ENCODE measurements around the gene PPP1R12B.
"Not testable (repeated sequence)": the region's sequence is repeated elsewhere in the genome, so short reads cannot be mapped to it uniquely, and the experiment has no call there.

The PPP1R12B gene

DNA sequence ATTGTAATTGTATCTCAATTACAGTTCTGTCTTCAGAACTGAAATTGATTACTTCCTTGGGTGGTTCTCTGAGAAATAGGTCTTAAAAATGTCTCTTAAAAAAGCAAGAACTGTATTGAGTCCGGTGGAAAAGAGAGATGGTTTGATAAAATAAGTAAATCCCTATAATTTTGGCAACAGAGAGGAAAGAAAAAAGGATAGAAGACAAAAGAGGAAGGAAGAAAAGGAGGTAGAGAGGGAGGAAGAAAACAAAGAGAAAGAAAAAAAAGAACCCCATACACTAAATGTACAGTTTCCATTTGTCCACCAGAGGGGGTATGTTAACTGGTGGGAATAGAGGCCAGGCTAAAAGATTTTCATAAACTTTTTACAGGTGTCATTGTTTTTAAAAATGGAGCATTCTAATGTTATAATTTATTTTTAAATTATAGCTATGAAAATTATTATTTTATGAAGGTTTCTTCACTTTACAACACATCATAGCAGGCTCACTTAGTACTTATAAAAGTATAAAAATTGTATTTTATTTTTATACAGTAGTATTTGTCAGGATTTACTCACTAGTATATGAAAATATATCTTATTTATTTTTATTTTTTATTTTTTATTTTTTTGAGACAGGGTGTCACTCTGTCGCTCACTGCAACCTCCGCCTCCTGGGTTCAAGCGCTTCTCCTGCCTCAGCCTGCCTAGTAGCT is 4.7 kb upstream of the PPP1R12B start:
- peak; percentile 64 to 66 for DNase-seq (ENCODE audit: low read depth in 2 of 2)
- TF ChIP-seq, protein P1, sequence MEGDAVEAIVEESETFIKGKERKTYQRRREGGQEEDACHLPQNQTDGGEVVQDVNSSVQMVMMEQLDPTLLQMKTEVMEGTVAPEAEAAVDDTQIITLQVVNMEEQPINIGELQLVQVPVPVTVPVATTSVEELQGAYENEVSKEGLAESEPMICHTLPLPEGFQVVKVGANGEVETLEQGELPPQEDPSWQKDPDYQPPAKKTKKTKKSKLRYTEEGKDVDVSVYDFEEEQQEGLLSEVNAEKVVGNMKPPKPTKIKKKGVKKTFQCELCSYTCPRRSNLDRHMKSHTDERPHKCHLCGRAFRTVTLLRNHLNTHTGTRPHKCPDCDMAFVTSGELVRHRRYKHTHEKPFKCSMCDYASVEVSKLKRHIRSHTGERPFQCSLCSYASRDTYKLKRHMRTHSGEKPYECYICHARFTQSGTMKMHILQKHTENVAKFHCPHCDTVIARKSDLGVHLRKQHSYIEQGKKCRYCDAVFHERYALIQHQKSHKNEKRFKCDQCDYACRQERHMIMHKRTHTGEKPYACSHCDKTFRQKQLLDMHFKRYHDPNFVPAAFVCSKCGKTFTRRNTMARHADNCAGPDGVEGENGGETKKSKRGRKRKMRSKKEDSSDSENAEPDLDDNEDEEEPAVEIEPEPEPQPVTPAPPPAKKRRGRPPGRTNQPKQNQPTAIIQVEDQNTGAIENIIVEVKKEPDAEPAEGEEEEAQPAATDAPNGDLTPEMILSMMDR (IDR thresholded peaks at IDR 0.05; ENCODE audit: low read depth, low read length), result peak; percentile 72
- no peak overlapping the region for H3K4me3 ChIP-seq (replicated peaks in 1 of 2; ENCODE audit: low read depth in 2 of 2, low read length in 2 of 2)

DNA sequence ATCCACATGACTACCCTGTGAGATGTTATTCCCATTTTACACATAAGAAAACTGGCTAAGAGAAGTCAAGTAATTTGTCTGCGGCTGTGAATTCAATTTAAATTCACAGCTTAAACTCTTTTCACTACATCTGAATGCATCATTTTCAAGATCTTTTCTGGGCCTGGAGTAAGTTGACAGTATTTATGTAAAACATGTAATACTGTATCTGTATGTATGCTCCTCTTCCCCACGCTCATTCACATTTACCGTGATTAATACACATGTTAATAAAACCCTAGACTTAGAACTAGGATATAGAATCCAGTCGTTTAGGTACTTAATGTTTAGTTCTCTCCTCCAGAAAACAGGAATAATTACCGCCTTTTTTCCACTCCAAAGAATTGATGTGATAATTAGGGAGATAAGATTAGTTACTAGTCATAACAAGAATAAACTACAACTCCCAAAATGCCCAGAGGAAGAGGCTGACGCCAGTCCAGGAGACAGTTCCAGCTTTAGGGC is 442 bp upstream of the PPP1R12B start:
- no peak for DNase-seq (ENCODE audit: low read depth in 2 of 2)
- TF ChIP-seq, protein P1 (IDR thresholded peaks at IDR 0.05; ENCODE audit: low read depth, low read length), result no peak
- no peak overlapping the region for H3K4me3 ChIP-seq (replicated peaks in 1 of 2; ENCODE audit: low read depth in 2 of 2, low read length in 2 of 2)

DNA sequence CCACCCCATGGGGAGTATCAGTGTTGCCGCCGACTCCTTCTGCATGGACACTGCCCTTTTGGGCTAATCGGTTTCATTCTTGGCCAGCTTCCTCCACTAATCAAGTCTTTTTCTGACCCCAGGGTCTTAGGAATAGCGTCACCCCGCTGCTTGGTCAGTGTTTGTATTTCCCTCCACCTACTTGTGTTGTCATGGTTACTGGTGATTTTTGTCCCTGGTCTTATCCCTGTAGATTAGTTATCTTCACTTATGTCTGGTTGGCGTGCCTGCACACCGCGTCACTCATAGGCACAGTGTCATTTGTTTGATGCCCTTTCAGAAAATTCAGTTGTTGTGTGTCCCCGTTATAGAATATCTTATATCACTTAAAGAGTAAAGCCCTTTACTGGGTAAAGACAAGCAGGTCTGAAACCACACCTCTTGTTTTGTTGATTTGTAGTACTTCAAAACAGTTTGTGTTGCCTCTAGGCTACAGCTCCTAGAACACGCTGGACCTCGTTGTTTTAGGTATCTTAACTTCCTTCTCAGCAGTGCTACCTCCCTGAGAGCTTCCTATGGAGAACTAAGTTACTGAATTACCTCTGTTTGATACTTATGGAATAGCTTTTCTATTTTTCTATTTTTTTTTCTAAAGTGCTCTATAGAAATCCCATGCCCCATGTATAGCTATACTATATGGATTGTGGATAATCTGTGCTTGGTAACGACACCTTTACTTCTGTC is 868 bp downstream of the PPP1R12B start:
- H3K4me3 ChIP-seq (replicated peaks in 1 of 2; ENCODE audit: low read depth in 2 of 2, low read length in 2 of 2), result peak overlapping the region; percentile 97
- DNase-seq (ENCODE audit: low read depth in 2 of 2), result peak; percentile 73 to 89
- TF ChIP-seq, protein P1 (IDR thresholded peaks at IDR 0.05; ENCODE audit: low read depth, low read length), result no peak

DNA sequence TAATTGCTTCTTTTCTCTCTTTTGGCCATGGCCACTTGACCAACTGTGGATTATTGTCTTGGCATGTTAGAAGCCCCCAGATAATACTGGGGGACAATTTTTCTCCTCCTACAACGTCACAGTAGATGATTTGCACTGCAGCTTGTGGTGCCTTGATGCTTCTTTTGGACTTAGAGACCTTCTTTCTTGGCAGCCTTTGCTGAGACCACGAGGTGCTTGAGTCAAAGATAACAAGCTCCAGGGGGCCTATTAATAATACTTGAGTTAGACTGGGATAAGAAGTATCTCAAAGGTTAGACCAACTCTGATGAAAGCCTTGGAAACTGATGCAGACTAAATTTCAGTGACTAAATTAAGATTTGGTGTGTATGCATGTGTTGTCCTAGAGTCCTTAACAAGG is 3.2 kb downstream of the PPP1R12B start:
- TF ChIP-seq, protein P1 (IDR thresholded peaks at IDR 0.05; ENCODE audit: low read depth, low read length), result no peak
- DNase-seq (ENCODE audit: low read depth in 2 of 2), result peak in 1 of 2 donors; percentile 45
- H3K4me3 ChIP-seq (replicated peaks in 1 of 2; ENCODE audit: low read depth in 2 of 2, low read length in 2 of 2), result no peak overlapping the region

DNA sequence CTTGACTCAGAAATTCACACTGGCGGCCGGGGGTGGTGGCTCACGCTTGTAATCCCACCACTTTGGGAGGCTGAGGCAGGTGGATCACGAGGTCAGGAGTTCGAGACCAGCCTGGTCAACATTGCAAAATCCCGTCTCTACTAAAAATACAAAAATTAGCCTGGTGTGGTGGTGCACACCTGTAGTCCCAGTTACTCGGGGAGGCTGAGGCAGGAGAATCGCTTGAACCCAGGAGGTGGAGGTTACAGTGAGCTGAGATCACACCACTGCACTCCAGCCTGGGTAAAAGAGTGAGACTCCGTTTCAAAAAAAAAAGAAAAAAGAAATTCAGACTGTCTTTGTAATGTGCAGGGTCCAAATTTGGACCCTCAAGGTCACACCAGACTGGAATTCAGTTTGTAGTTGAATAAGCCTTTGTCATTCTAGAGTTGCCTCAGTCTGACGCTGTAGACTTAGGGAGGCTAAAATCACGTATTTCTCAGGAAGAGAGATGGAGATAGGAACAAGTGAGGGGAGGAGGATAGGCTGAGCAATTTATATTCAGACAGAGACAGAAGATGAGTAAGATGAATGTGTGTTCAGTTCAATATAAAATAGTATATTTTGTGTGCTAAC is 4.2 kb downstream of the PPP1R12B start:
- H3K4me3 ChIP-seq (replicated peaks in 1 of 2; ENCODE audit: low read depth in 2 of 2, low read length in 2 of 2); DNase-seq (ENCODE audit: low read depth in 2 of 2): not testable (repeated sequence)

DNA sequence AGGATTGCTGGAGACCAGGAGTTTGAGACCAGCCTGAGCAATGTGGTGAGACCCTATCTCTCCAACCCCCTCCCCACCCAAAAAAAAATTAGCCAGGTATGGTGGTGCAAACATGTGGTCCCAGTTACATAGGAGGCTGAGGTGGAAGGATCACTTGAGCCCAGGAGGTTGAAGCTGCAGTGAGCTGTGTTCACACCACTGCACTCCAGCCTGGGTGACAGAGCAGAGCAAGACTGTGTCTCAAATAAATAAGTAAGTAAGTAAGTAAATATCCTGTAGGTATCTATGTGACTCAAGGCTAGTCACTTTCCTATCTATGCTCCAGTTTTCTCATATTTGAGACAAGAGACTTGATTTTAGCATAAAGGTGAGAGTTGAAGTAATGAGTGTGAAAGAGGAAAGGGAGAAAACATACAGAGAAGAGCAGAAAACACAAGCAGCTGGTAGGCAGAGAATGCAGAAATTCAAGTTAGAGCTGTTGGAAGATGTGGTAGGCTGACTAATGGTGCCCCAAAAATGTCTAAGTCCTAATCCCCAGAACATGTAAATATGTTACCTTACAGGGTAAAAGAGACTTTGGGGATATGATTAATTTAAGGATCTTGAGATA is 7.5 kb downstream of the PPP1R12B start:
- TF ChIP-seq, protein P1 (IDR thresholded peaks at IDR 0.05; ENCODE audit: low read depth, low read length), result no peak
- no peak overlapping the region for H3K4me3 ChIP-seq (replicated peaks in 1 of 2; ENCODE audit: low read depth in 2 of 2, low read length in 2 of 2)
- DNase-seq (ENCODE audit: low read depth in 2 of 2), result no peak

DNA sequence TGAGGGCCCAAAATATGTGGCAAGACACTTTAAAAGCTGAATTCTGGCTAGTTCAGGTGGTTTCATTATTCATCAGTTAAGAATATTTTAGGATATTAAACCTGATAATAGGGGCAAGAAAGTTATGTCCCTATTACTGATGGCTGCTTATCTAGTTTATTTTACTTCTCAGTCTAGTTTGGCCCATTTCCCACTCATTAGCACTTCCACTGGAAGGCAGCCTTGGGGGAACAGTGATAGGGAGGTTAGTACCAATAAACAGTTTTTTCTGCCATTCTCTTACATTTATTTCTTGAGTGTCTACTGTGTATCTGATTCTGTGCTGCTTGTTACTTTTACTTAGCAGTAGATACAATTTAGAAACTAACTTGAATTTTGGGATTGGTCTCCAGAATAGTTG is 9.0 kb downstream of the PPP1R12B start:
- TF ChIP-seq, protein P1 (IDR thresholded peaks at IDR 0.05; ENCODE audit: low read depth, low read length), result no peak
- H3K4me3 ChIP-seq (replicated peaks in 1 of 2; ENCODE audit: low read depth in 2 of 2, low read length in 2 of 2), result no peak overlapping the region
- no peak for DNase-seq (ENCODE audit: low read depth in 2 of 2)

Measured in cardiac fibroblast (primary cell).